ENCODE data around the gene SND1. TPM values are rescaled to one million over a fixed set of nuclear protein-coding genes. Genes with fewer than 3 reads are reported as not detected.
"Not testable (repeated sequence)": the region's sequence is repeated elsewhere in the genome, so short reads cannot be mapped to it uniquely, and the experiment has no call there.

SND1 gene
- polyA plus RNA-seq, 3 donors: 46.5 to 97.3 (median 79.8) TPM

GRCh38 chr7:128108129-128108528 is 456.1 kb downstream of the SND1 start:
- intact Hi-C loops (cut with micrococcal nuclease): no loop called here
- peaks cover 88% of the 10 kb centered on the region for H3K4me1 Mint-ChIP-seq
- Histone ChIP-seq H3K27me3 (ENCODE audit: control insufficient read depth in 2 of 2, insufficient read depth in 2 of 2, low read length in 2 of 2) (no peaks in the 10 kb centered on the region), H4K20me1 (ENCODE audit: insufficient read depth, low read length) (no peaks in the 10 kb centered on the region), H3K36me3 (replicated peaks in 1 of 2; ENCODE audit: control insufficient read depth in 1 of 2, insufficient read depth in 2 of 2, low read length in 2 of 2) (no peaks in the 10 kb centered on the region), H3K9me3 (replicated peaks in 1 of 2; ENCODE audit: control insufficient read depth in 1 of 2, insufficient read depth in 1 of 2, low read length in 2 of 2) (no peaks in the 10 kb centered on the region), H3K9ac (ENCODE audit: insufficient read depth, low read length, poor library complexity, severe bottlenecking) (no peak overlapping the region), H3K79me2 (ENCODE audit: insufficient read depth, low read length) (no peaks in the 10 kb centered on the region), H3K4me3 (replicated peaks in 1 of 3; ENCODE audit: low read depth in 2 of 3, low read length in 3 of 3) (peak overlapping the region in 1 of 3 experiments; percentile 50), H3K4me1 (ENCODE audit: control insufficient read depth in 1 of 2, insufficient read depth in 2 of 2, low read length in 2 of 2) (peaks cover 83 to 85% of the 10 kb centered on the region in 2 donors), H3K27ac (ENCODE audit: low read depth in 1 of 2, low read length in 2 of 2) (peak overlapping the region in 1 of 2 donors; percentile 70), H2AFZ (ENCODE audit: insufficient read depth, low read depth, low read length, poor library complexity, severe bottlenecking) (no peak overlapping the region), H3K4me2 (replicated peaks; ENCODE audit: extremely low read depth, low read length, poor library complexity, severe bottlenecking) (peak overlapping the region; percentile 58)
- peak overlapping the region; percentile 37 to 87 (median 76) for H3K27ac Mint-ChIP-seq
- no peak for TF ChIP-seq CTCF (IDR thresholded peaks at IDR 0.05)
- H3K36me3 Mint-ChIP-seq: no peaks in the 10 kb centered on the region
- peaks cover 0 to 1% (median 0%) of the 10 kb centered on the region in 7 donors for H3K9me3 Mint-ChIP-seq
- WGBS (ENCODE audit: insufficient coverage): 25% methylated on average over 1 of the region's 7 CpGs
- peaks cover 5 to 14% (median 9%) of the 10 kb centered on the region in 3 donors for H3K27me3 Mint-ChIP-seq (ENCODE audit: low read depth in 3 of 3)
- peak overlapping the region; percentile 24 to 74 for H3K4me3 Mint-ChIP-seq
- no peak for DNase-seq

- Histone ChIP-seq H2AFZ (ENCODE audit: insufficient read depth, low read depth, low read length, poor library complexity, severe bottlenecking) (peak overlapping the region; percentile 44), H3K27me3 (ENCODE audit: control insufficient read depth in 2 of 2, insufficient read depth in 2 of 2, low read length in 2 of 2) (no peaks in the 10 kb centered on the region), H3K4me2 (replicated peaks; ENCODE audit: extremely low read depth, low read length, poor library complexity, severe bottlenecking) (peak overlapping the region; percentile 58), H3K4me1 (ENCODE audit: control insufficient read depth in 1 of 2, insufficient read depth in 2 of 2, low read length in 2 of 2) (peaks cover 76 to 78% of the 10 kb centered on the region in 2 donors), H3K9me3 (replicated peaks in 1 of 2; ENCODE audit: control insufficient read depth in 1 of 2, insufficient read depth in 1 of 2, low read length in 2 of 2) (no peaks in the 10 kb centered on the region), H3K79me2 (ENCODE audit: insufficient read depth, low read length) (no peaks in the 10 kb centered on the region), H3K27ac (ENCODE audit: low read depth in 1 of 2, low read length in 2 of 2) (peak overlapping the region; percentile 59 to 70), H4K20me1 (ENCODE audit: insufficient read depth, low read length) (no peaks in the 10 kb centered on the region), H3K36me3 (replicated peaks in 1 of 2; ENCODE audit: control insufficient read depth in 1 of 2, insufficient read depth in 2 of 2, low read length in 2 of 2) (no peaks in the 10 kb centered on the region), H3K9ac (ENCODE audit: insufficient read depth, low read length, poor library complexity, severe bottlenecking) (no peak overlapping the region), H3K4me3 (replicated peaks in 1 of 3; ENCODE audit: low read depth in 2 of 3, low read length in 3 of 3) (peak overlapping the region in 1 of 3 experiments; percentile 50)
- Mint-ChIP-seq H3K4me1 (peaks cover 82% of the 10 kb centered on the region), H3K36me3 (no peaks in the 10 kb centered on the region), H3K9me3 (peaks cover 0 to 1% (median 0%) of the 10 kb centered on the region in 7 donors), H3K27me3 (ENCODE audit: low read depth in 3 of 3) (peaks cover 5 to 8% (median 6%) of the 10 kb centered on the region in 3 donors), H3K4me3 (peak overlapping the region; percentile 27 to 79), H3K27ac (peak overlapping the region; percentile 64 to 87 (median 76))
- WGBS (ENCODE audit: insufficient coverage): 3% methylated on average over 4 of the region's 11 CpGs
- DNase-seq: peak; percentile 69 to 86 (median 74)
- intact Hi-C loops (cut with micrococcal nuclease): no loop called here
- TF ChIP-seq CTCF (IDR thresholded peaks at IDR 0.05): no peak
Measured at GRCh38 chr7:128108641-128109423, 456.8 kb downstream of the SND1 start.

DNA sequence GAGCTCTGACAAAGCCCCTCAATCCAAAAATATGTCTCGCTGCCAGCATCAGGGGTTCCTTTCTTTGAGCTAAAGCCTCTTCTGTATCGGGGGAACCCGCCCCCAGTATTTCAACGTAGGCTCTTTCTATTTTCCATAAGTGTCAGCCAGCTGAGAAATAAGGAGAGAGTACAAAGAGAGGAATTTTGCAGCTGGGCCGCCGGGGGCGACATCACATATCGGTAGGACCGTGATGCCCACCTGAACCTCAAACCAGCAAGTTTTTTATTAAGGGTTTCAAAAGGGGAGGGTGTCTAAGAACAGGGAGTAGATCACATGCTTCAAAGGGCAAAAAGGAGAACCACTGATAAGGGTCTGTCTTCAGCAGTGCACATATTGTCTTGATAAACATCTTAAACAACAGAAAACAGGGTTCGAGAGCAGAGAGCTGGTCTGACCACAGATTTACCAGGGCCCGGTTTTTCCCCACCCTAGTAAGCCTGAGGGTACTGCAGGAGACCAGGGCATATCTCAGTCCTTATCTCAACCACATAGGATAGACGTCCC is 457.5 kb downstream of the SND1 start:
- Histone ChIP-seq H3K4me3 (replicated peaks in 1 of 3; ENCODE audit: low read depth in 2 of 3, low read length in 3 of 3) (peak overlapping the region in 1 of 3 experiments; percentile 50), H3K4me1 (ENCODE audit: control insufficient read depth in 1 of 2, insufficient read depth in 2 of 2, low read length in 2 of 2) (peaks cover 69 to 71% of the 10 kb centered on the region in 2 donors), H2AFZ (ENCODE audit: insufficient read depth, low read depth, low read length, poor library complexity, severe bottlenecking) (peak overlapping the region; percentile 44), H3K27ac (ENCODE audit: low read depth in 1 of 2, low read length in 2 of 2) (peak overlapping the region; percentile 59 to 70), H3K4me2 (replicated peaks; ENCODE audit: extremely low read depth, low read length, poor library complexity, severe bottlenecking) (peak overlapping the region; percentile 58)
- H4K20me1 ChIP-seq (ENCODE audit: insufficient read depth, low read length); H3K9me3 ChIP-seq (replicated peaks in 1 of 2; ENCODE audit: control insufficient read depth in 1 of 2, insufficient read depth in 1 of 2, low read length in 2 of 2); H3K9ac ChIP-seq (ENCODE audit: insufficient read depth, low read length, poor library complexity, severe bottlenecking); H3K36me3 Mint-ChIP-seq; intact Hi-C loops (cut with micrococcal nuclease); H3K27me3 Mint-ChIP-seq (ENCODE audit: low read depth in 3 of 3); DNase-seq; H3K36me3 ChIP-seq (replicated peaks in 1 of 2; ENCODE audit: control insufficient read depth in 1 of 2, insufficient read depth in 2 of 2, low read length in 2 of 2); H3K9me3 Mint-ChIP-seq; H3K79me2 ChIP-seq (ENCODE audit: insufficient read depth, low read length); H3K27me3 ChIP-seq (ENCODE audit: control insufficient read depth in 2 of 2, insufficient read depth in 2 of 2, low read length in 2 of 2): not testable (repeated sequence)
- Mint-ChIP-seq H3K27ac (peak overlapping the region; percentile 64 to 87 (median 76)), H3K4me1 (peaks cover 79% of the 10 kb centered on the region), H3K4me3 (peak overlapping the region in 1 of 2 donors; percentile 79)
- WGBS (ENCODE audit: insufficient coverage): 0% methylated on average over 2 of the region's 12 CpGs

Data from CD14-positive monocyte (primary cell).